ENCODE results near the gene CYTH1.
"Not testable (repeated sequence)": the region's sequence is repeated elsewhere in the genome, so short reads cannot be mapped to it uniquely, and the experiment has no call there.

The CYTH1 gene

GRCh38 chr17:78759203-78759968, 22.7 kb downstream of the CYTH1 start:
- DNase-seq, result no peak

GRCh38 chr17:78753316-78754250, 28.5 kb downstream of the CYTH1 start:
- DNase-seq, result no peak

- DNase-seq, result no peak
Observed at GRCh38 chr17:78751447-78752161, 30.5 kb downstream of the CYTH1 start.

- DNase-seq, result not testable (repeated sequence)
Observed at GRCh38 chr17:78751000-78751399, 31.1 kb downstream of the CYTH1 start.

GRCh38 chr17:78748730-78749317, 33.2 kb downstream of the CYTH1 start:
- DNase-seq, result peak; percentile 80

GRCh38 chr17:78748048-78748729, 33.9 kb downstream of the CYTH1 start:
- no peak for DNase-seq

GRCh38 chr17:78747488-78747887, 34.6 kb downstream of the CYTH1 start:
- no peak for DNase-seq

- DNase-seq, result no peak
Observed at GRCh38 chr17:78746949-78747269, 35.2 kb downstream of the CYTH1 start.

- no peak for DNase-seq
Observed at GRCh38 chr17:78746263-78746948, 35.7 kb downstream of the CYTH1 start.

- no peak for DNase-seq
Observed at GRCh38 chr17:78745407-78746088, 36.5 kb downstream of the CYTH1 start.

- DNase-seq, result no peak
Observed at GRCh38 chr17:78742901-78743300, 39.2 kb downstream of the CYTH1 start.

- no peak for DNase-seq
Observed at GRCh38 chr17:78741644-78742284, 40.3 kb downstream of the CYTH1 start.

- no peak for DNase-seq
Observed at GRCh38 chr17:78739331-78739931, 42.6 kb downstream of the CYTH1 start.

GRCh38 chr17:78738698-78739097, 43.4 kb downstream of the CYTH1 start:
- DNase-seq, result no peak

GRCh38 chr17:78738278-78738677, 43.8 kb downstream of the CYTH1 start:
- no peak for DNase-seq

- DNase-seq, result no peak
Observed at GRCh38 chr17:78737332-78737731, 44.7 kb downstream of the CYTH1 start.

GRCh38 chr17:78736526-78737079, 45.5 kb downstream of the CYTH1 start:
- DNase-seq, result no peak

GRCh38 chr17:78735832-78736525, 46.1 kb downstream of the CYTH1 start:
- no peak for DNase-seq

Data from activated CD8-positive, alpha-beta memory T cell treated with anti-CD3 and anti-CD28 coated beads, Interleukin-2, amount 50 U/mL, for 48 hours (primary cell).